ENCODE results near the gene POLR1D.

DNA sequence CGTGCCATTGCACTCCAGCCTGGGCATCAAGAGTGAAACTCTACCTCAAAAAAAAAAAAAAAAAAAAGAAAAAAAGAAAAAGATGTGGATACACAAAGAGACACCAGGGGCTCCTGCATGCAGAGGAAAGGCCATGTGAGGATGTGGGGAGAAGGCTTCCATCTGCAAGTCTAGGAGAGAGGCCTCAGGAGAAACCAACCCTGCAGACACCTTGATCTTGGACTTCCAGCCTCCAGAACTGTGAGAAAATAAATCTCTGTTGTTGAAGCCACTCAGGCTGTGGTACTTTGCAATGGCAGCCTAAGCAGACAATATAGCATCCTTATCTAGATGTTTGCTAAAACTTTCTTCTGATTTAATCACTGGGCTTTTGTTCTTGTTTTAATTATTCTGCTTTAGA, 50.3 kb downstream of the POLR1D start:
- TF ChIP-seq POLR2A (IDR thresholded peaks at IDR 0.05; ENCODE audit: low read length) = no peak
- TF ChIP-seq GATA1 (IDR thresholded peaks at IDR 0.05; ENCODE audit: low read depth, low read length) = no peak
